Subcutaneous abdominal adipose tissue (tissue), 5 donors: ENCODE results near the gene C6orf136.
"Not testable (repeated sequence)": the region's sequence is repeated elsewhere in the genome, so short reads cannot be mapped to it uniquely, and the experiment has no call there.

Experiments used
- H3K27ac ChIP-seq: one replicate; pipeline ENCODE4 v1.7.0; 2013; ENCODE audit warnings: low read depth, mild to moderate bottlenecking, inconsistent platforms, low read length, moderate library complexity
- H3K27me3 ChIP-seq, 5 donors: one replicate each; pipeline ENCODE4 v1.7.0; 2013; ENCODE audit warnings: low read length in 5 of 5, inconsistent platforms in 1 of 5; ENCODE audit not compliant: control insufficient read depth in 5 of 5, insufficient read depth in 4 of 5
- H3K36me3 ChIP-seq, 5 donors: one replicate each; pipeline ENCODE4 v1.7.0; 2013; ENCODE audit warnings: low read length in 5 of 5; ENCODE audit not compliant: control insufficient read depth in 5 of 5, insufficient read depth in 5 of 5
- H3K4me1 ChIP-seq, 5 donors: one replicate each; pipeline ENCODE4 v1.7.0; 2013; ENCODE audit warnings: low read length in 5 of 5, mild to moderate bottlenecking in 3 of 5, moderate library complexity in 1 of 5; ENCODE audit not compliant: control insufficient read depth in 5 of 5, insufficient read depth in 5 of 5
- H3K4me3 ChIP-seq, 5 donors: one replicate each; pipeline ENCODE4 v1.7.0; 2013; ENCODE audit warnings: low read length in 5 of 5, low read depth in 1 of 5
- H3K9ac ChIP-seq, 5 donors: one replicate each; pipeline ENCODE4 v1.7.0; 2013; ENCODE audit warnings: low read length in 5 of 5, mild to moderate bottlenecking in 4 of 5, moderate library complexity in 3 of 5
- H3K9me3 ChIP-seq, 5 donors: one replicate each; pipeline ENCODE4 v1.7.0; 2013; ENCODE audit warnings: low read length in 5 of 5; ENCODE audit not compliant: control insufficient read depth in 5 of 5
- donor health status: healthy.
- donor health status: healthy.
- donor health status: healthy.
- donor health status: healthy.
- donor health status: healthy.

C6orf136 gene, protein sequence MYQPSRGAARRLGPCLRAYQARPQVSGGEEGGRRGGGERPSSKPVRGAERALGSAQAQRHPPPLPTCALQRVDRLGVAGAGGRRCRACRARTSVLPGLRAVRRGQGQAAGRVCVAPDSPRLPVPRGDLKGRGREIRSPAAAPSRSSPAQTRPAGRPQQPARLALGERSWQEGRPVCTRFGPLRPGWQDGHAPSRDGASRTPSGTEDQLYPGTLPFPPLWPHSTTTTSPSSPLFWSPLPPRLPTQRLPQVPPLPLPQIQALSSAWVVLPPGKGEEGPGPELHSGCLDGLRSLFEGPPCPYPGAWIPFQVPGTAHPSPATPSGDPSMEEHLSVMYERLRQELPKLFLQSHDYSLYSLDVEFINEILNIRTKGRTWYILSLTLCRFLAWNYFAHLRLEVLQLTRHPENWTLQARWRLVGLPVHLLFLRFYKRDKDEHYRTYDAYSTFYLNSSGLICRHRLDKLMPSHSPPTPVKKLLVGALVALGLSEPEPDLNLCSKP

GRCh38 chr6:30646450-30647241 lies at the start of gene C6orf136:
C6orf136 (plus strand) TSS chr6:30647133; CDS start chr6:30647232, 99 bp downstream.
- H3K36me3 ChIP-seq = peaks cover 0 to 37% (median 27%) of the 10 kb centered on the region in 5 donors

GRCh38 chr6:30597315-30598144 lies 49.4 kb upstream of the C6orf136 start:
- not testable (repeated sequence) for H3K9ac ChIP-seq, H3K27me3 ChIP-seq, H3K9me3 ChIP-seq, H3K4me3 ChIP-seq, H3K27ac ChIP-seq, H3K4me1 ChIP-seq
- H3K36me3 ChIP-seq = peaks cover 0 to 43% (median 33%) of the 10 kb centered on the region in 5 donors

More at GRCh38 chr6:30646450-30647241, at the start of gene C6orf136:
- Histone ChIP-seq H3K27me3 (no peaks in the 10 kb centered on the region), H3K9ac (peak within 1 kb of the TSS in 4 of 5 donors; percentile 83 to 91 (median 86)), H3K4me1 (peaks cover 2 to 17% (median 15%) of the 10 kb centered on the region in 5 donors), H3K9me3 (no peaks in the 10 kb centered on the region), H3K4me3 (peak within 1 kb of the TSS; percentile 78 to 98 (median 80)), H3K27ac (peak within 1 kb of the TSS; percentile 77)

GRCh38 chr6:30598912-30599624 lies 47.9 kb upstream of the C6orf136 start:
- no peaks in the 10 kb centered on the region for H3K27me3 ChIP-seq
- no peak overlapping the region for H3K9ac ChIP-seq
- H3K27ac ChIP-seq = no peak overlapping the region
- no peak overlapping the region for H3K4me3 ChIP-seq
- peaks cover 0 to 2% (median 0%) of the 10 kb centered on the region in 5 donors for H3K4me1 ChIP-seq
- H3K36me3 ChIP-seq = peaks cover 4 to 50% (median 44%) of the 10 kb centered on the region in 5 donors
- no peaks in the 10 kb centered on the region for H3K9me3 ChIP-seq

DNA sequence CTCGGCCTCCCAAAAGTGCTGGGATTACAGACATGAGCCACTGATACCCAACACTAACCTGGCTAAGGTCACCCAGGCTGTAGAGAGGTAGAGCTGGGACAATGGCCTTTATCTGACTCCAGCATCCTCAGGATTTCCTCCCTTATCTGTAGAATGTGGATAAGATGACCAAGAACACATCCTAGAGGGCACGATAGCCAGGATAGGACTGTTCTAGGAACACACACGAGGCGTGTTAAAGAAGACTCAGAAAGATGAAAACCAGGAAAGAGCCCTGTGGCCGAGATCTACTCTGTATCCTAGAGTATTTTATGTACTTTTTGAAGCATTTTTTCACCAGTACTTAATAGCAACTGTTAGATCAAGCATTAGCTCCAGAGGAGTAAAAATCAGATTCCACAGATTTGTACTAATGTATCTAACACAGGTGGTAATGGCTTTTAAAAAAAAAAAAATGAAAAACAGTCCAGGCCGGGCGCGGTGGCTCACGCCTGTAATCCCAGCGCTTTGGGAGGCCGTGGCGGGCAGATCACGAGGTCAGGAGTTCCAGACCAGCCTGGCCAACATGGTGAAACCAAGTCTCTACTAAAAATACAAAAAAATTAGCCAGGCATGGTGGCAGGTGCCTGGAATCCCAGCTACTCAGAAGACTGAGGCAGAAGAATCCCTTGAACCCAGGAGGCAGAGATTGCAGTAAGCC lies 47.2 kb upstream of the C6orf136 start:
- Histone ChIP-seq H3K4me1 (peaks cover 0 to 2% (median 0%) of the 10 kb centered on the region in 5 donors), H3K27ac (no peak overlapping the region), H3K9me3 (no peaks in the 10 kb centered on the region), H3K9ac (no peak overlapping the region), H3K27me3 (no peaks in the 10 kb centered on the region), H3K36me3 (peaks cover 8 to 50% (median 44%) of the 10 kb centered on the region in 5 donors), H3K4me3 (no peak overlapping the region)

DNA sequence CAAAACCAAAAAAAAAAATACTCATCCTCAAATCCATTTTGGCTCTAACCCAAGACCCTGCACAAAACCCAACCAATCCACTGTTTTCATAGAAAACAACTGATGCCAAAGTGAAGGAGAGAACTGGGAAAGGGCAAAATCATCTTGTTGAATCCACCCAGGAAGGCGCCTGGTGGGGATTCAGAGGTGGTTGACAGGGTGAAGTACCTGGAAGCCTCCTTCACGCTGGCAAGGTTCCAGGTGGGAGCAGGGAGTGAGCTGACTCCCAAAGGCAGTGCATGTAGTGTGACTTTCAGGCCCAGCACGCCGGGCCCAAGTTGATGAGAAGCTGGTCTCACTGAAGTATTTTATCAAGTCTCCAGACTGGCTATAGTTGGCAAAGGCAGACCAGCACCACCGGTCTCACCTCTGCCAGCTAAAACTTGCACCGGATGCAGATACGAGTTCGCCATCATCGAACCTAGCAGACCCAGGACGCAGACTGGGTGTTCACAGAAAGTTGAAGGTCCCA lies 46.4 kb upstream of the C6orf136 start:
- Histone ChIP-seq H3K4me1 (peaks cover 0 to 2% (median 0%) of the 10 kb centered on the region in 5 donors), H3K4me3 (no peak overlapping the region), H3K27me3 (no peaks in the 10 kb centered on the region), H3K9ac (no peak overlapping the region), H3K27ac (no peak overlapping the region), H3K36me3 (peaks cover 11 to 53% (median 51%) of the 10 kb centered on the region in 5 donors), H3K9me3 (no peaks in the 10 kb centered on the region)

GRCh38 chr6:30601436-30601814 lies 45.5 kb upstream of the C6orf136 start:
- Histone ChIP-seq H3K36me3 (peaks cover 11 to 61% (median 59%) of the 10 kb centered on the region in 5 donors), H3K27me3 (no peaks in the 10 kb centered on the region), H3K4me1 (peaks cover 0 to 2% (median 0%) of the 10 kb centered on the region in 5 donors), H3K9ac (no peak overlapping the region), H3K9me3 (no peaks in the 10 kb centered on the region), H3K27ac (no peak overlapping the region), H3K4me3 (no peak overlapping the region)

GRCh38 chr6:30601815-30602641 lies 44.9 kb upstream of the C6orf136 start:
- Histone ChIP-seq H3K27me3 (no peaks in the 10 kb centered on the region), H3K4me3 (no peak overlapping the region), H3K4me1 (peaks cover 0 to 2% (median 0%) of the 10 kb centered on the region in 5 donors), H3K9ac (no peak overlapping the region), H3K9me3 (no peaks in the 10 kb centered on the region), H3K27ac (no peak overlapping the region), H3K36me3 (peaks cover 11 to 67% (median 63%) of the 10 kb centered on the region in 5 donors)

GRCh38 chr6:30603961-30604360 lies 43.0 kb upstream of the C6orf136 start:
- Histone ChIP-seq H3K9ac (no peak overlapping the region), H3K36me3 (peaks cover 17 to 85% (median 72%) of the 10 kb centered on the region in 5 donors), H3K27ac (no peak overlapping the region), H3K27me3 (no peaks in the 10 kb centered on the region), H3K4me3 (no peak overlapping the region), H3K4me1 (peaks cover 0 to 12% (median 4%) of the 10 kb centered on the region in 5 donors), H3K9me3 (no peaks in the 10 kb centered on the region)
